Measurements from ENCODE around the gene LDLRAD4. TPM values are rescaled to one million over a fixed set of nuclear protein-coding genes. Genes with fewer than 3 reads are reported as not detected.

Gene LDLRAD4
- total RNA-seq, 1 experiment from 2014 or later, result not detected

GRCh38 chr18:13555192-13555591, 336.6 kb downstream of the LDLRAD4 start:
- Histone ChIP-seq H3K9me2 (replicated peaks; ENCODE audit: low read length) (no peaks in the 10 kb centered on the region), H3K79me2 (ENCODE audit: low read length) (no peaks in the 10 kb centered on the region), H3K27ac (ENCODE audit: low read length) (no peak overlapping the region), H4K20me1 (ENCODE audit: low read length) (no peaks in the 10 kb centered on the region), H3K27me3 (ENCODE audit: low read length) (peaks cover 76% of the 10 kb centered on the region), H3K4me1 (ENCODE audit: insufficient read depth, low read length) (no peaks in the 10 kb centered on the region), H3K9me3 (ENCODE audit: low read length) (no peaks in the 10 kb centered on the region), H3F3A (ENCODE audit: low read length, unreplicated experiment) (no peaks in the 10 kb centered on the region), H2AFZ (ENCODE audit: low read length) (no peak overlapping the region), H3K9ac (ENCODE audit: low read length) (no peak overlapping the region), H3K4me2 (ENCODE audit: low read length) (no peak overlapping the region), H3K36me3 (ENCODE audit: low read depth, low read length) (no peaks in the 10 kb centered on the region), H3K4me3 (ENCODE audit: low read length) (no peak overlapping the region)
- ChIA-PET CTCF (no interaction called here), POLR2A (ENCODE audit: unreplicated experiment) (no interaction called here)
- TF ChIP-seq EZH2phosphoT487 (IDR thresholded peaks at IDR 0.05; ENCODE audit: borderline replicate concordance, low read length) (no peak), EZH2 (IDR thresholded peaks at IDR 0.05; ENCODE audit: low read length, unreplicated experiment) (no peak)
- TF ChIP-seq, protein P1, sequence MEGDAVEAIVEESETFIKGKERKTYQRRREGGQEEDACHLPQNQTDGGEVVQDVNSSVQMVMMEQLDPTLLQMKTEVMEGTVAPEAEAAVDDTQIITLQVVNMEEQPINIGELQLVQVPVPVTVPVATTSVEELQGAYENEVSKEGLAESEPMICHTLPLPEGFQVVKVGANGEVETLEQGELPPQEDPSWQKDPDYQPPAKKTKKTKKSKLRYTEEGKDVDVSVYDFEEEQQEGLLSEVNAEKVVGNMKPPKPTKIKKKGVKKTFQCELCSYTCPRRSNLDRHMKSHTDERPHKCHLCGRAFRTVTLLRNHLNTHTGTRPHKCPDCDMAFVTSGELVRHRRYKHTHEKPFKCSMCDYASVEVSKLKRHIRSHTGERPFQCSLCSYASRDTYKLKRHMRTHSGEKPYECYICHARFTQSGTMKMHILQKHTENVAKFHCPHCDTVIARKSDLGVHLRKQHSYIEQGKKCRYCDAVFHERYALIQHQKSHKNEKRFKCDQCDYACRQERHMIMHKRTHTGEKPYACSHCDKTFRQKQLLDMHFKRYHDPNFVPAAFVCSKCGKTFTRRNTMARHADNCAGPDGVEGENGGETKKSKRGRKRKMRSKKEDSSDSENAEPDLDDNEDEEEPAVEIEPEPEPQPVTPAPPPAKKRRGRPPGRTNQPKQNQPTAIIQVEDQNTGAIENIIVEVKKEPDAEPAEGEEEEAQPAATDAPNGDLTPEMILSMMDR (conservative IDR thresholded peaks at IDR 0.05; ENCODE audit: low read depth, low read length), result no peak
- DNase-seq (no peak), ATAC-seq (no peak)
- intact Hi-C loops (cut with micrococcal nuclease), result loop anchor here (10.0 kb wide), 1 partner anchor 530 kb away; no protein-coding TSS in a partner anchor
- BruUV-seq (replicated peaks), result no TSS peak

DNA sequence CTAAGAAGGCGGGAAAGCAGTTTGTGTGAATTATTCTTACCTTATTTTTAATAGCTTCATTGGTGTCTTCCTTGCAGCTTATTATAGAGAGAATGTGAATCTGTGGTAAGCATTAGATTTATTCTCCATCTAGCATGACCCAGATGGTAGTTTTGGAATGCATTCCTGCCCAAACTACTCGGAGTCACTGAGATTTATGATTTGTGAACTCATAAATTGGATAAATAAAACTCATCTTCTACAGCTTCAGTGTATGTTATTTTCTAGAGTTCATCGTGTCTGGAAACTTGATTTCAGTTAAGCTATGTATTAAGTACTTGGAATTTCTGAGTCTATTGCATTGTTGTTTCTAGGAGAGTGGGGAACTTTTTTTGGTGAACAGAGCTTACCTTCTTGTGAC, 337.3 kb downstream of the LDLRAD4 start:
- no peaks in the 10 kb centered on the region for H3K79me2 ChIP-seq (ENCODE audit: low read length)
- no peak overlapping the region for H3K4me2 ChIP-seq (ENCODE audit: low read length)
- no peaks in the 10 kb centered on the region for H3K9me3 ChIP-seq (ENCODE audit: low read length)
- BruUV-seq (replicated peaks), result no TSS peak
- no peak overlapping the region for H2AFZ ChIP-seq (ENCODE audit: low read length)
- no peaks in the 10 kb centered on the region for H3K9me2 ChIP-seq (replicated peaks; ENCODE audit: low read length)
- H3K36me3 ChIP-seq (ENCODE audit: low read depth, low read length), result no peaks in the 10 kb centered on the region
- ChIA-PET CTCF (no interaction called here), POLR2A (ENCODE audit: unreplicated experiment) (no interaction called here)
- no peak overlapping the region for H3K9ac ChIP-seq (ENCODE audit: low read length)
- H4K20me1 ChIP-seq (ENCODE audit: low read length), result no peaks in the 10 kb centered on the region
- DNase-seq (no peak), ATAC-seq (no peak)
- H3F3A ChIP-seq (ENCODE audit: low read length, unreplicated experiment), result no peaks in the 10 kb centered on the region
- peaks cover 75% of the 10 kb centered on the region for H3K27me3 ChIP-seq (ENCODE audit: low read length)
- TF ChIP-seq, protein P1 (conservative IDR thresholded peaks at IDR 0.05; ENCODE audit: low read depth, low read length), result no peak
- no peak for TF ChIP-seq EZH2phosphoT487 (IDR thresholded peaks at IDR 0.05; ENCODE audit: borderline replicate concordance, low read length)
- TF ChIP-seq EZH2 (IDR thresholded peaks at IDR 0.05; ENCODE audit: low read length, unreplicated experiment), result no peak
- intact Hi-C loops (cut with micrococcal nuclease), result loop anchor here (10.0 kb wide), 1 partner anchor 529 kb away; no protein-coding TSS in a partner anchor
- H3K4me3 ChIP-seq (ENCODE audit: low read length), result no peak overlapping the region
- H3K27ac ChIP-seq (ENCODE audit: low read length), result no peak overlapping the region
- no peaks in the 10 kb centered on the region for H3K4me1 ChIP-seq (ENCODE audit: insufficient read depth, low read length)

GRCh38 chr18:13556502-13556901, 337.9 kb downstream of the LDLRAD4 start:
- CTCF ChIA-PET, result no interaction called here

More at GRCh38 chr18:13556502-13556901, 337.9 kb downstream of the LDLRAD4 start:
- no peak for ATAC-seq
- Histone ChIP-seq H3K9me3 (ENCODE audit: low read length) (no peaks in the 10 kb centered on the region), H3K4me1 (ENCODE audit: insufficient read depth, low read length) (no peaks in the 10 kb centered on the region), H3K79me2 (ENCODE audit: low read length) (no peaks in the 10 kb centered on the region), H3K9ac (ENCODE audit: low read length) (no peak overlapping the region), H3K4me3 (ENCODE audit: low read length) (no peak overlapping the region), H2AFZ (ENCODE audit: low read length) (no peak overlapping the region), H3K36me3 (ENCODE audit: low read depth, low read length) (no peaks in the 10 kb centered on the region), H3K4me2 (ENCODE audit: low read length) (no peak overlapping the region), H3K9me2 (replicated peaks; ENCODE audit: low read length) (no peaks in the 10 kb centered on the region), H4K20me1 (ENCODE audit: low read length) (no peaks in the 10 kb centered on the region), H3K27ac (ENCODE audit: low read length) (no peak overlapping the region), H3F3A (ENCODE audit: low read length, unreplicated experiment) (no peaks in the 10 kb centered on the region), H3K27me3 (ENCODE audit: low read length) (peaks cover 75% of the 10 kb centered on the region)
- intact Hi-C loops (cut with micrococcal nuclease), result loop anchor here (10.0 kb wide), 1 partner anchor 528 kb away; no protein-coding TSS in a partner anchor
- BruUV-seq (replicated peaks), result no TSS peak
- TF ChIP-seq EZH2phosphoT487 (IDR thresholded peaks at IDR 0.05; ENCODE audit: borderline replicate concordance, low read length), result no peak
- TF ChIP-seq EZH2 (IDR thresholded peaks at IDR 0.05; ENCODE audit: low read length, unreplicated experiment), result no peak
- TF ChIP-seq, protein P1 (conservative IDR thresholded peaks at IDR 0.05; ENCODE audit: low read depth, low read length), result no peak
- POLR2A ChIA-PET (ENCODE audit: unreplicated experiment), result no interaction called here
- DNase-seq, result no peak
